PC-3 (cell line): Measurements from ENCODE around the gene FOXN3. TPM values are rescaled to one million over a fixed set of nuclear protein-coding genes. Genes with fewer than 3 reads are reported as not detected.

Source experiments
- ATAC-seq: fragments of 200-7000 bp; cut with Tn5 transposase; 2 replicates; pipeline ENCODE4 v1.9.1; 2020; ENCODE audit warnings: mild to moderate bottlenecking, moderate library complexity
- BruUV-seq: library from RNA; stranded (reverse); fragments of 400-500 nt; replicated peaks from 2 replicates; lab custom pipeline; 2021; lab: Mats Ljungman, UMichigan
- CTCF ChIA-PET: fragments of 300-600 bp; sonication (Branson Sonifier 250); formaldehyde crosslinking; loops from one replicate; lab custom pipeline; 2022; ENCODE audit warnings: antibody characterized with exemption; lab: Charles Lee
- POLR2A ChIA-PET: fragments of 300-600 bp; sonication (Branson Sonifier 250); formaldehyde crosslinking; loops from one replicate; lab custom pipeline; 2022; ENCODE audit warnings: antibody characterized with exemption; ENCODE audit not compliant: unreplicated experiment; lab: Charles Lee
- DNase-seq: peaks from one replicate; pipeline ENCODE4 v3.0.0-alpha.2; 2015
- H2AFZ ChIP-seq: fragments of 300-600 bp; sonication (generic); 2 replicates; pipeline ENCODE4 v1.6.0; 2016; ENCODE audit warnings: antibody characterized with exemption, low read length
- H3F3A ChIP-seq: fragments of 300-600 bp; sonication (generic); one replicate; pipeline ENCODE4 v1.6.0; 2017; ENCODE audit warnings: antibody characterized with exemption, low read length, control low read depth, mild to moderate bottlenecking; ENCODE audit not compliant: unreplicated experiment
- H3K27ac ChIP-seq: fragments of 300-600 bp; sonication (generic); 2 replicates; pipeline ENCODE4 v1.5.1; 2016; ENCODE audit warnings: mild to moderate bottlenecking, low read length
- H3K27me3 ChIP-seq: fragments of 300-600 bp; sonication (generic); 2 replicates; pipeline ENCODE4 v1.6.1; 2016; ENCODE audit warnings: low read length, mixed read lengths
- H3K36me3 ChIP-seq: fragments of 300-600 bp; sonication (generic); 2 replicates; pipeline ENCODE4 v1.6.1; 2016; ENCODE audit warnings: low read depth, mixed run types, low read length, mixed read lengths
- H3K4me1 ChIP-seq: fragments of 300-600 bp; sonication (generic); 2 replicates; pipeline ENCODE4 v1.5.1; 2016; ENCODE audit warnings: low read length; ENCODE audit not compliant: insufficient read depth
- H3K4me2 ChIP-seq: fragments of 300-600 bp; sonication (generic); 2 replicates; pipeline ENCODE4 v1.6.0; 2016; ENCODE audit warnings: low read length
- H3K4me3 ChIP-seq: fragments of 300-600 bp; sonication (generic); 2 replicates; pipeline ENCODE4 v1.5.1; 2016; ENCODE audit warnings: mild to moderate bottlenecking, low read length, mixed read lengths
- H3K79me2 ChIP-seq: fragments of 300-600 bp; sonication (generic); 2 replicates; pipeline ENCODE4 v1.6.1; 2017; ENCODE audit warnings: low read length, mixed read lengths
- H3K9ac ChIP-seq: fragments of 300-600 bp; sonication (generic); 2 replicates; pipeline ENCODE4 v1.6.0; 2016; ENCODE audit warnings: mild to moderate bottlenecking, low read length
- H3K9me2 ChIP-seq: fragments of 300-600 bp; sonication (generic); replicated peaks from 2 replicates; pipeline ENCODE4 v1.6.1; 2016; ENCODE audit warnings: mixed run types, low read length, mixed read lengths
- H3K9me3 ChIP-seq: fragments of 300-600 bp; sonication (generic); 2 replicates; pipeline ENCODE4 v1.6.1; 2016; ENCODE audit warnings: low read length, mixed read lengths
- H4K20me1 ChIP-seq: fragments of 300-600 bp; sonication (generic); 2 replicates; pipeline ENCODE4 v1.6.1; 2016; ENCODE audit warnings: low read length, mixed read lengths
- EZH2 ChIP-seq: fragments of 300-600 bp; sonication (generic); IDR thresholded peaks from one replicate; pipeline ENCODE4 v1.6.1; 2017; ENCODE audit warnings: antibody characterized with exemption, mild to moderate bottlenecking, low read length; ENCODE audit not compliant: unreplicated experiment
- EZH2phosphoT487 ChIP-seq: fragments of 300-600 bp; sonication (generic); IDR thresholded peaks from 2 replicates; pipeline ENCODE4 v1.6.1; 2018; ENCODE audit warnings: mild to moderate bottlenecking, antibody characterized with exemption, low read length, borderline replicate concordance
- intact Hi-C: fragments of 100-400 bp; cut with micrococcal nuclease; formaldehyde crosslinking; loops from 2 replicates; pipeline ENCODE4 v1.9.0; 2023
- total RNA-seq: library from RNA; depleted of rRNA; stranded (reverse); fragments of >200 nt; gene quantifications from 2 replicates; pipeline ENCODE4 v1.2.3, GENCODE V29; 2014
- TF ChIP-seq, protein P1 (sequence below): fragments of 300-600 bp; sonication (generic); conservative IDR thresholded peaks from 2 replicates; pipeline ENCODE4 v1.5.1; 2017; ENCODE audit warnings: antibody characterized with exemption, low read depth, mild to moderate bottlenecking, low read length

The FOXN3 gene
- total RNA-seq, 1 experiment from 2014 or later: 13.3 TPM

DNA sequence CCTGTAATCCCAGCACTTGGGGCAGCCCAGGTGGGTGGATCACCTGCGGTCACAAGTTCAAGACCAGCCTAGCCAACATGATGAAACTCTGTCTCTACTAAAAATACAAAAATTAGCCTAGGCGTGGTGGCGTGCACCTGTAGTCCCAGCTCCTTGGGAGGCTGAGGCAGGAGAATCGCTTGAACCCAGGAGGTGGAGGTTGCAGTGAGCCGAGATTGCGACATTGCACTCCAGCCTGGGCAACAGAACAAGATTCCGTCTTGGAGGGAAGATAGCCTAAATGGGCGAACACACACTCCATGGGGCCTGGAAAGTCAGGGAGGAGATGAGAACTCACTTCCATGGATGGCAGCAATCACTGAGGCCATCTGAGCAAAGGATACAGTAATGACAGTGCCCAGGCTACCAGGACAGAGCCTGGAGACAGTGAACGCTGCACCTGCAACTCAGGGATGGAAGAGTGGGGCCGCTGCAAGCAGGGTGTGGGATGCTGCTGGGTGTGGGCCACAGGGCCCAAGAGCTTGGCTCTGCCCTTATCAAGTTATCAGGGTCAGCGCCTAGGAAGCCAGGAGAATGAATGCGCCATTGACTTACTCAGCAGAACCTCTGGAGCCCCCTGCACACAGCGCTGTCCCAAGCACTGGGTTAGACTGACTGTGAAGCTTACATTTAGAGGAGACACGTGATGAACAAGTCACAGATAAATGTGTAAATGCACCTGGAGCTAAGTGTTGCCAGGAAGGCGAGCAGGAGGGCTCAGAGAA, 28.9 kb downstream of the FOXN3 start:
- Histone ChIP-seq H3K9ac (no peak overlapping the region), H3K4me2 (no peak overlapping the region), H3K9me2 (no peaks in the 10 kb centered on the region), H3F3A (no peaks in the 10 kb centered on the region), H3K27me3 (no peaks in the 10 kb centered on the region), H3K4me3 (no peak overlapping the region), H2AFZ (no peak overlapping the region), H3K27ac (no peak overlapping the region), H3K36me3 (no peaks in the 10 kb centered on the region), H4K20me1 (no peaks in the 10 kb centered on the region), H3K4me1 (peaks cover 8% of the 10 kb centered on the region), H3K79me2 (no peaks in the 10 kb centered on the region), H3K9me3 (no peaks in the 10 kb centered on the region)
- ChIA-PET CTCF (no interaction called here), POLR2A (interaction anchor here (0.5 kb wide), 1 partner anchor 534 kb away, joined by 4 read pairs; no protein-coding TSS in a partner anchor)
- no peak for DNase-seq
- intact Hi-C loops: no loop called here
- ATAC-seq: no peak
- TF ChIP-seq, protein P1, sequence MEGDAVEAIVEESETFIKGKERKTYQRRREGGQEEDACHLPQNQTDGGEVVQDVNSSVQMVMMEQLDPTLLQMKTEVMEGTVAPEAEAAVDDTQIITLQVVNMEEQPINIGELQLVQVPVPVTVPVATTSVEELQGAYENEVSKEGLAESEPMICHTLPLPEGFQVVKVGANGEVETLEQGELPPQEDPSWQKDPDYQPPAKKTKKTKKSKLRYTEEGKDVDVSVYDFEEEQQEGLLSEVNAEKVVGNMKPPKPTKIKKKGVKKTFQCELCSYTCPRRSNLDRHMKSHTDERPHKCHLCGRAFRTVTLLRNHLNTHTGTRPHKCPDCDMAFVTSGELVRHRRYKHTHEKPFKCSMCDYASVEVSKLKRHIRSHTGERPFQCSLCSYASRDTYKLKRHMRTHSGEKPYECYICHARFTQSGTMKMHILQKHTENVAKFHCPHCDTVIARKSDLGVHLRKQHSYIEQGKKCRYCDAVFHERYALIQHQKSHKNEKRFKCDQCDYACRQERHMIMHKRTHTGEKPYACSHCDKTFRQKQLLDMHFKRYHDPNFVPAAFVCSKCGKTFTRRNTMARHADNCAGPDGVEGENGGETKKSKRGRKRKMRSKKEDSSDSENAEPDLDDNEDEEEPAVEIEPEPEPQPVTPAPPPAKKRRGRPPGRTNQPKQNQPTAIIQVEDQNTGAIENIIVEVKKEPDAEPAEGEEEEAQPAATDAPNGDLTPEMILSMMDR: no peak
- TF ChIP-seq EZH2phosphoT487: no peak
- TF ChIP-seq EZH2: no peak
- no TSS peak for BruUV-seq

DNA sequence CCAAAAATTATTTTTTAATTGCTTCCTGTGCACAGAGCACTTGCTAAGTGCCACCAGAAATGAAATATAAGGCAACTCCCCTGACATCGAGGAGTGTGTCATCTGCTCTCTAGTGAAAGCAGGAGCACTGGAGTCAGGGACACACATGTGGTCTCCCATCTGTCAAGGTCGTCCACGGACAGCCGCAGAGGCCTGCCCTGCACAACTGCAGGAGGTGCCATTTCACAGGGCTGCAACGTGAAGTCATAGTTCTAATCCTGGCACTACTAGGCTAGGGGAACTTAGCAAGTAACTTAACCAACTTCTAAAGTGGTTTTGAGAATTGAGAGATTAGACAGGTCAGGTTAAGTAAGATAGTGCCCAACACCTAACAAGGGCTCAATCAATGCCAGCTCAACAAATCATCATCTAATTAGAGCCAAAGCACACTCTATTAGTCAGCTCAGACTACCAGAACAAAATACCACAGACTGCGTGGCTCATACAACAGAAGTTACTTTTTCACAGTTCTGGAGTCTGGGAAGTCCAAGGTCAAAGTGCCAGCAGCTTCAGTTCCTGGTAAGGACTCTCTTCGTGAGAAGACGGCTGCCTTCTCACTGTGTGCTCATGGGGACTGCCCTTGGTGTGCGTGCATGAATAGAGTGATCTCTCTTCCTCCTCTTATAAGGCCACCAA, 30.7 kb downstream of the FOXN3 start:
- Histone ChIP-seq H3K27me3 (no peaks in the 10 kb centered on the region), H3K4me3 (no peak overlapping the region), H3F3A (no peaks in the 10 kb centered on the region), H3K79me2 (no peaks in the 10 kb centered on the region), H3K9ac (no peak overlapping the region), H3K4me1 (peaks cover 6% of the 10 kb centered on the region), H3K27ac (no peak overlapping the region), H3K36me3 (no peaks in the 10 kb centered on the region), H3K4me2 (no peak overlapping the region), H3K9me2 (no peaks in the 10 kb centered on the region), H4K20me1 (no peaks in the 10 kb centered on the region), H2AFZ (no peak overlapping the region), H3K9me3 (no peaks in the 10 kb centered on the region)
- intact Hi-C loops: no loop called here
- ATAC-seq (no peak), DNase-seq (no peak)
- POLR2A ChIA-PET: no interaction called here
- no TSS peak for BruUV-seq
- CTCF ChIA-PET: no interaction called here
- TF ChIP-seq EZH2: no peak

DNA sequence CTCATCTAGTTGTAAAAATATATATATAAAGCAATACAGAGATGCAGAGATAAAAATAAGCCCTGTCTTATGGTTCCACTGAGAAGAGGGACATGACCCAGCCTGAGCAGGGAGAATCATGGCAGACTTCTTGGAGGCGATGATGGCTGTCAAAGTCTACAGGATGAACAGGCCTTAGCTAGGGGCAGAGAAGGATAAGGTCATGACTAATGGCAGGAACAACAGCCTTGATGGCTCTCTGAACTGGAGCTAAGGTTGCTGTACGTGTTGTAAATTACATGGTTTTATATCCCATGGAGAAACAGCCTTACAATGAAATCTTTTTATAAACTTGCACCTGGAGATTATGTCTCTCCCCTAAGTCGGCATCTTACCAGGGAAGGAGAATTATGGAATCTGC, 32.4 kb downstream of the FOXN3 start:
- no peak for TF ChIP-seq EZH2phosphoT487
- TF ChIP-seq, protein P1: no peak
- TF ChIP-seq EZH2: no peak
- peaks cover 3% of the 10 kb centered on the region; the same call in 1 of the 2 replicates for H3K36me3 ChIP-seq
- no peak overlapping the region for H3K9ac ChIP-seq
- DNase-seq: no peak
- H3K9me3 ChIP-seq: no peaks in the 10 kb centered on the region
- BruUV-seq: no TSS peak
- H3K27ac ChIP-seq: no peak overlapping the region
- no peaks in the 10 kb centered on the region for H4K20me1 ChIP-seq
- ATAC-seq: no peak
- H3K27me3 ChIP-seq: no peaks in the 10 kb centered on the region
- H3K4me2 ChIP-seq: no peak overlapping the region
- H3K79me2 ChIP-seq: no peaks in the 10 kb centered on the region
- no peak overlapping the region for H3K4me3 ChIP-seq
- ChIA-PET CTCF (no interaction called here), POLR2A (no interaction called here)
- H3K4me1 ChIP-seq: no peaks in the 10 kb centered on the region
- no peak overlapping the region for H2AFZ ChIP-seq
- H3K9me2 ChIP-seq: no peaks in the 10 kb centered on the region
- no peaks in the 10 kb centered on the region for H3F3A ChIP-seq
- intact Hi-C loops: no loop called here
